Thoracic aorta (tissue), 2 donors: ENCODE measurements around the gene HPS6. TPM values are rescaled to one million over a fixed set of nuclear protein-coding genes. Genes with fewer than 3 reads are reported as not detected.
A peak's percentile ranks its signal among the peaks of the same experiment; 100 is the strongest.

Experiments
- ATAC-seq: fragments of 150-250 bp; one replicate; pipeline ENCODE4 v1.8.0; 2017; ENCODE audit warnings: low read depth; ENCODE audit not compliant: insufficient number of reproducible peaks, low FRiP score
- DNase-seq: peaks from one replicate; pipeline ENCODE4 v3.0.0-alpha.2; 2020; ENCODE audit warnings: low spot score
- H3K27ac ChIP-seq, 2 donors: fragments of 200-600 bp; sonication (generic); 1 replicate in 1 of 2; 2 replicates in 1 of 2; pipeline ENCODE4 v1.5.1; 2016; ENCODE audit warnings: mild to moderate bottlenecking in 2 of 2, moderate library complexity in 2 of 2
- H3K27me3 ChIP-seq: fragments of 200-600 bp; sonication (generic); replicated peaks from 2 replicates; pipeline ENCODE4 v1.6.0; 2016; ENCODE audit warnings: mild to moderate bottlenecking; ENCODE audit not compliant: insufficient read depth
- H3K36me3 ChIP-seq: fragments of 200-600 bp; sonication (generic); one replicate; pipeline ENCODE4 v1.5.1; 2016
- H3K4me1 ChIP-seq, 2 donors: fragments of 200-600 bp; sonication (generic); 1 replicate in 1 of 2; 2 replicates in 1 of 2; pipeline versions ENCODE4 v1.5.1 to v1.6.0; 2016; ENCODE audit warnings: low read depth in 2 of 2, mild to moderate bottlenecking in 1 of 2; ENCODE audit not compliant: control insufficient read depth in 1 of 2
- H3K4me3 ChIP-seq: fragments of 200-600 bp; sonication (generic); 2 replicates; pipeline ENCODE4 v1.5.1; 2016; ENCODE audit warnings: mild to moderate bottlenecking
- H3K9me3 ChIP-seq: fragments of 200-600 bp; sonication (generic); 2 replicates; pipeline ENCODE4 v1.5.1; 2016
- total RNA-seq, 2 donors: library from RNA; depleted of rRNA; stranded (reverse); fragments of >200 nt; gene quantifications; one replicate each; pipeline versions ENCODE4 v1.1.0 to v1.2.3, GENCODE V29; 2016
- TF ChIP-seq, protein P1 (sequence below): fragments of 200-600 bp; sonication (generic); IDR thresholded peaks from one replicate; pipeline ENCODE4 v1.5.1; 2019; ENCODE audit warnings: antibody characterized with exemption

HPS6 gene
- total RNA-seq, 2 donors from 2014 or later: 21.8 to 22.3 TPM

DNA sequence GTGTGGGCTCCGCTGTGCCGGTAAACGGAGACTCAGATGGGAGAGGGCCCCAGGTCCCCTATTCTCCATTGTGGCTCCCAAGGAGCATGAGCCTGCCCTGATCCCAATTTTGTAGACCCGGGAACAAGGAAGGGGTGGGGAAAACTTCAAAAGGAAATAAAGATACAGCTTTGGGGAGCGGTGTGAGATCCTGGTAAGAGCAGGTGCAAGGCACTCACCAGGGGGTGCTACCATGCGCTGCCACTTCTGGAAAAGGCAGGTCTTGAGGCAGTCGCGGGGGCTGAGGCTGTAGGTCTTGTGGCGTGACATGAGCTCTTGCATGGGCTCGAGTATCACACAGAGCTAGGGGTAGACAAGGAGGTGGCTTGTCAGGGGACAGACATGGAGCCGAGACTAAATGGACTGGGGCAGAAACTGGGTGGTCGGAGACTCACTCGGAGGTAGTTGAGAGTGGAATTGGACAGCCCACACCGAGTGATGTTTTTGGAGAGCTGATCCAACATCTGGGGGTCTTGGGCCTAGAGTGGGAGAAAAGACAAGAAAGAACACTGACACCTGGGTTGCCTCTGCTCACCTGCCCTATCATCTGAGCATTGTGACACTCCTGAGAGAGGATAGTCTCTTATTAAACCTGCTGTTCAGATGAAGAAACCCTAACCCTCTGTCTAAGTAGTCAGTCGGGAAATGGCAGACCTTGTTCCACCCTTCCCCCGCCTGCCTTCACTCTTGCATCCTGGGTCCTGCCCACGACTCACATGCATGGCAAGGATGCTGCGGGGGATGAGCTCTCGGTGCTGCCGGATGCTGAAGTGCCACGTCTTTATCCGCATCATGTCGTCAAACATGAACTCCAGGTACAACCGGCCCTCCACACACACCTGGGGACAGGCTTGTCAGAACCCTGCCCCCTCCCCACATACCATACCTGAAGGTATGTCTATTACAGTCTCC lies 44.3 kb downstream of the HPS6 start:
- H3K27ac ChIP-seq: no peak overlapping the region
- TF ChIP-seq, protein P1, sequence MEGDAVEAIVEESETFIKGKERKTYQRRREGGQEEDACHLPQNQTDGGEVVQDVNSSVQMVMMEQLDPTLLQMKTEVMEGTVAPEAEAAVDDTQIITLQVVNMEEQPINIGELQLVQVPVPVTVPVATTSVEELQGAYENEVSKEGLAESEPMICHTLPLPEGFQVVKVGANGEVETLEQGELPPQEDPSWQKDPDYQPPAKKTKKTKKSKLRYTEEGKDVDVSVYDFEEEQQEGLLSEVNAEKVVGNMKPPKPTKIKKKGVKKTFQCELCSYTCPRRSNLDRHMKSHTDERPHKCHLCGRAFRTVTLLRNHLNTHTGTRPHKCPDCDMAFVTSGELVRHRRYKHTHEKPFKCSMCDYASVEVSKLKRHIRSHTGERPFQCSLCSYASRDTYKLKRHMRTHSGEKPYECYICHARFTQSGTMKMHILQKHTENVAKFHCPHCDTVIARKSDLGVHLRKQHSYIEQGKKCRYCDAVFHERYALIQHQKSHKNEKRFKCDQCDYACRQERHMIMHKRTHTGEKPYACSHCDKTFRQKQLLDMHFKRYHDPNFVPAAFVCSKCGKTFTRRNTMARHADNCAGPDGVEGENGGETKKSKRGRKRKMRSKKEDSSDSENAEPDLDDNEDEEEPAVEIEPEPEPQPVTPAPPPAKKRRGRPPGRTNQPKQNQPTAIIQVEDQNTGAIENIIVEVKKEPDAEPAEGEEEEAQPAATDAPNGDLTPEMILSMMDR: no peak
- peaks cover 53% of the 10 kb centered on the region for H3K36me3 ChIP-seq
- no peaks in the 10 kb centered on the region for H3K9me3 ChIP-seq
- no peaks in the 10 kb centered on the region for H3K27me3 ChIP-seq
- H3K4me1 ChIP-seq: peaks cover 16 to 22% of the 10 kb centered on the region in 2 donors
- no peak overlapping the region for H3K4me3 ChIP-seq
- DNase-seq (no peak), ATAC-seq (no peak)

DNA sequence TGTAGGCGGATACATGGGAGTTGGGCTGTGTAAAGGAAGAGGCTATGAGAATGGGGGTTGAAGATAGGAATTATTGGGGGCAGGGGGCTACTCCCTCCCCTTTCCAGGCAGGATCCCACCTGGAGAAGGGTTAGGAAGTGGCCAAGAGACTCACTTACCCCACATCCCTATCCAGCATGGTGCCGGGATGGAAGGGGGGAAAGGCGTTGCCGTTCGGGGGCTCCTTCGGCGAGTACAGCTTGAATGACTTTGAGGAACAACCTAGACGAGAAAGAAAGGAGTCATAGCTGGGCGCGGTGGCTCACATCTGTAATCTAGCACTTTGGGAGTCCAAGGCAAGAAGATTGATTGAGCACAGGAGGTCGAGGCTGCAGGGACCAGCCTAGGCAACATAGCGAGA lies 46.1 kb downstream of the HPS6 start:
- H3K4me3 ChIP-seq: no peak overlapping the region
- H3K4me1 ChIP-seq: peaks cover 20 to 36% of the 10 kb centered on the region in 2 donors
- no peak for DNase-seq
- H3K27me3 ChIP-seq: no peaks in the 10 kb centered on the region
- H3K36me3 ChIP-seq: peaks cover 50% of the 10 kb centered on the region
- ATAC-seq: no peak
- H3K27ac ChIP-seq: no peak overlapping the region
- TF ChIP-seq, protein P1: no peak
- no peaks in the 10 kb centered on the region for H3K9me3 ChIP-seq

DNA sequence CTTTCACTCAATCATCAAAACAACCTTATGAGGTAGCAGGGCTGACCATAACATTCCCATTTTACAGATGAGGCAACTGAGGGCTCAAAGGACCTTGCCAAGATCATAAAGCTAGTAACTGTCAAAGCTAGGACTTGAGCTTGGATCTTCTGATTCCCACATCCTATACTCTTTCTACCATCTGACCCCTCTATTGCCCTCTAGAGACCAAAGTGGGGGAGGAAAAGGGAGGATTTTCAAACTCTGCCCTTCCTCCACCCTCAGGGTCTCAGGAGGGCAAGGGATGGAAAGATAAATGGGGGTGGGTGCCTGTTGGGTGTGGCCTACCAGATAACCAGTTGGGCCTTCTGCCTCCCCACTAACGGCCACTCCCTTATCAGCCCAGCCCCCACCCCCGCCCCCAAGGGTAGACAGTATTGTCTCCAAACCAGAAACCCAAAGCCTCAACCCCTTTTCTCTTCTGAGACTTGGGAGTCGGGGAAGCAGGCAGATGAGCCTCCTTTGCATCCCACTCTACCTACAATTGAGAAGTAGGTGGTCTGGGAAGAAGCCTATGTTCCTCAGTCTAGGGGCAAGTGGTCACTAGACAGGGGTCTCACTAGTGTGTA lies 47.2 kb downstream of the HPS6 start:
- DNase-seq: no peak
- Histone ChIP-seq H3K9me3 (no peaks in the 10 kb centered on the region), H3K27me3 (no peaks in the 10 kb centered on the region), H3K36me3 (peaks cover 43% of the 10 kb centered on the region), H3K27ac (no peak overlapping the region), H3K4me3 (no peak overlapping the region), H3K4me1 (peaks cover 25 to 46% of the 10 kb centered on the region in 2 donors)
- no peak for ATAC-seq
- TF ChIP-seq, protein P1: no peak

DNA sequence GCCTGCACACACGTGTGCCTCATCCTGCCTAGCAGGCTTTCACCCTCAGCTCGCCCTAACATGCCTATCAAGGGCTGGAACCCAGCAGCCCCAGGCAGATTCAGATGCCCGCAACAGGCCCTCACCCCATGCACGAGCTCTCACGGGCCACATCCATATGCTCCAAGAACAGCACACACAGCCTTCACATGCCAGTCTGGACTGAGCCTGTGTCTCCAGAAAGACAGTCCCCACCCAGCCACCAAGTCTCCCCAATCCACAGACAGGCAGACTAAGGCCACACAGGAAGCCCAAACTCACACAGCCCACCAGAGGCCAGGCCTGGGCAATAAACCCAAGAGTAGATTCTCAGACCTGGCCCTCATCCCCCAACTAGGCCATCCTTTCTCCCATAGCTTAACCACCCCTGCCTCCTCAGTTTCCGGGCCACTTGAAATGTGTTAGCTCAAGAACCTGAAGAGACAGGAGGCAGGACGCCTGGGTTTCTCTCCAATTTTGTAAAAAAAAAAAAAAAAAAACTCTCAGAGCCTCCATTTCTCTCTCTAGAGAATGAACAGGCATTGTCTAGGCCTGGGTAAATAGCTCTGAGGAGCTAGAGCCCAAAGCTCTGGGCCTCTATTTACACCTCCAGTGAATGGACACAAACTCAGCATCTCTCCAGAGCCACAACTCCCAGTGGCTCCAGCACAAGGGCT lies 48.3 kb downstream of the HPS6 start:
- H3K9me3 ChIP-seq: no peaks in the 10 kb centered on the region
- no peak for ATAC-seq
- no peaks in the 10 kb centered on the region for H3K27me3 ChIP-seq
- peaks cover 34% of the 10 kb centered on the region for H3K36me3 ChIP-seq
- no peak for DNase-seq
- H3K4me1 ChIP-seq: peaks cover 35 to 57% of the 10 kb centered on the region in 2 donors
- TF ChIP-seq, protein P1: no peak
- H3K27ac ChIP-seq: peak overlapping the region; percentile 27 to 36
- peak overlapping the region; percentile 75 for H3K4me3 ChIP-seq
